HepG2 (cell line): ENCODE measurements around the gene SLC38A4. TPM values are rescaled to one million over a fixed set of nuclear protein-coding genes. Genes with fewer than 3 reads are reported as not detected.

Experiments used
- ATAC-seq: fragments of 200-7000 bp; cut with Tn5 transposase; 3 replicates; pipeline ENCODE4 v1.9.1; 2020; ENCODE audit warnings: mild to moderate bottlenecking, moderate library complexity
- BruUV-seq: library from RNA; stranded (reverse); fragments of 400-500 nt; replicated peaks from 2 replicates; lab custom pipeline; 2021; lab: Mats Ljungman, UMichigan
- CTCF ChIA-PET: fragments of 300-600 bp; formaldehyde crosslinking; extraction: SDS; loops from one replicate; lab custom pipeline; 2021; ENCODE audit warnings: low total read pairs, inconsistent platforms, low intra/inter-chr PET ratio; lab: Yijun Ruan, JAX
- POLR2A ChIA-PET: fragments of 350-600 bp; sonication (Branson Sonifier 250); formaldehyde crosslinking; loops from one replicate; lab custom pipeline; 2020; ENCODE audit warnings: antibody characterized with exemption, inconsistent platforms; lab: Yijun Ruan, JAX
- DNase-seq: peaks from one replicate; pipeline ENCODE4 v3.0.0-alpha.2; 2015; ENCODE audit warnings: low spot score
- FAIRE-seq: peaks from 3 replicates; lab custom pipeline; 2011; peaks lifted over from hg19 to GRCh38; lab: Jason Lieb, UNC
- H2AFZ ChIP-seq: one replicate; pipeline ENCODE4 v1.6.1; 2011; ENCODE audit warnings: low read length, inconsistent platforms
- H3K27ac ChIP-seq: fragments of 300-600 bp; 3 replicates; pipeline ENCODE4 v1.8.0; 2011; ENCODE audit warnings: mixed run types, mild to moderate bottlenecking, mixed read lengths, low read length, inconsistent platforms; ENCODE audit not compliant: insufficient read depth; ENCODE audit errors: extremely low read length
- H3K27me3 ChIP-seq, 2 experiments: fragments of 200-600 bp in 1 of 2; 2 replicates in 1 of 2; 3 replicates in 1 of 2; pipeline versions ENCODE4 v1.6.0 to v1.8.0; 2011; ENCODE audit warnings: low read length in 2 of 2, mild to moderate bottlenecking in 2 of 2, moderate library complexity in 2 of 2, inconsistent platforms in 1 of 2; ENCODE audit not compliant: insufficient read depth in 2 of 2, control insufficient read depth in 1 of 2
- H3K36me3 ChIP-seq, 2 experiments: fragments of 200-600 bp in 1 of 2; replicated peaks in 1 of 2; 2 replicates in 1 of 2; 3 replicates in 1 of 2; pipeline versions ENCODE4 v1.5.1 to v1.8.0; 2011; ENCODE audit warnings: low read length in 2 of 2, inconsistent platforms in 1 of 2; ENCODE audit not compliant: insufficient read depth in 2 of 2, control insufficient read depth in 1 of 2
- H3K4me1 ChIP-seq: 2 replicates; pipeline ENCODE4 v1.5.1; 2012; ENCODE audit warnings: low read length, inconsistent platforms; ENCODE audit not compliant: insufficient read depth
- H3K4me2 ChIP-seq: 2 replicates; pipeline ENCODE4 v1.6.0; 2011; ENCODE audit warnings: low read depth, low read length, inconsistent platforms
- H3K4me3 ChIP-seq, 3 experiments: fragments of 200-600 bp in 1 of 3; sonication (generic), shearing (Covaris generic) in 1 of 3; replicated peaks in 1 of 3; 2 replicates each; pipeline ENCODE4 v1.5.1; 2011 to 2016; ENCODE audit warnings: low read length in 3 of 3, inconsistent platforms in 2 of 3, low read depth in 2 of 3, mild to moderate bottlenecking in 2 of 3, control low read depth in 1 of 3, mixed read lengths in 1 of 3; ENCODE audit not compliant: insufficient read depth in 1 of 3
- H3K79me2 ChIP-seq: one replicate; pipeline ENCODE4 v1.6.1; 2011; ENCODE audit warnings: low read length, inconsistent platforms; ENCODE audit not compliant: insufficient read depth
- H3K9ac ChIP-seq: 2 replicates; pipeline ENCODE4 v1.6.0; 2011; ENCODE audit warnings: mild to moderate bottlenecking, low read depth, low read length, inconsistent platforms; ENCODE audit not compliant: insufficient read depth
- H3K9me3 ChIP-seq: 2 replicates; pipeline ENCODE4 v1.5.1; 2012; ENCODE audit warnings: mild to moderate bottlenecking, low read length
- H4K20me1 ChIP-seq: 2 replicates; pipeline ENCODE4 v1.6.0; 2011; ENCODE audit warnings: inconsistent platforms, mild to moderate bottlenecking, low read length, moderate library complexity; ENCODE audit not compliant: insufficient read depth
- CEBPG ChIP-seq: IDR thresholded peaks from 2 replicates; pipeline ENCODE4 v1.6.1; 2016
- EP300 ChIP-seq, 3 experiments: sonication (generic) in 1 of 3; formaldehyde crosslinking in 1 of 3; IDR thresholded peaks; 2 replicates each; pipeline versions ENCODE4 v1.5.1 to v1.6.1; 2011 to 2020; ENCODE audit warnings: low read depth in 2 of 3, low read length in 2 of 3, borderline replicate concordance in 1 of 3, improper control_type of control experiment in 1 of 3, mild to moderate bottlenecking in 1 of 3, missing genetic modification reagents in 1 of 3, moderate library complexity in 1 of 3
- GABPB1 ChIP-seq: IDR thresholded peaks from 2 replicates; pipeline ENCODE4 v1.6.1; 2016; ENCODE audit warnings: mild to moderate bottlenecking, missing genetic modification reagents, moderate library complexity, missing compliant biosample characterization
- GATAD2A ChIP-seq: IDR thresholded peaks from 2 replicates; pipeline ENCODE4 v1.6.1; 2016
- HDAC1 ChIP-seq: sonication (generic); formaldehyde crosslinking; IDR thresholded peaks from 2 replicates; pipeline ENCODE4 v1.5.1; 2020; ENCODE audit warnings: mild to moderate bottlenecking, missing genetic modification reagents
- HMG20A ChIP-seq: IDR thresholded peaks from 2 replicates; pipeline ENCODE4 v1.6.1; 2016; ENCODE audit warnings: borderline replicate concordance
- NR1H2 ChIP-seq: sonication (generic); formaldehyde crosslinking; IDR thresholded peaks from 2 replicates; pipeline ENCODE4 v1.8.1; 2022; ENCODE audit warnings: low read depth, missing genetic modification reagents, borderline replicate concordance
- RBAK ChIP-seq: sonication (generic); formaldehyde crosslinking; IDR thresholded peaks from 2 replicates; pipeline ENCODE4 v1.5.1; 2020; ENCODE audit warnings: mild to moderate bottlenecking, missing genetic modification reagents
- SYNCRIP ChIP-seq: fragments of 200-400 bp; formaldehyde crosslinking; IDR thresholded peaks from 2 replicates; pipeline ENCODE4 v1.6.1; 2018; ENCODE audit warnings: mild to moderate bottlenecking, low read depth, low read length; ENCODE audit not compliant: insufficient read depth
- XBP1 ChIP-seq: sonication (generic); formaldehyde crosslinking; IDR thresholded peaks from 2 replicates; pipeline ENCODE4 v1.5.0; 2020; ENCODE audit warnings: missing genetic modification reagents
- ZNF180 ChIP-seq: sonication (generic); formaldehyde crosslinking; IDR thresholded peaks from 2 replicates; pipeline ENCODE4 v1.4.0; 2020; ENCODE audit warnings: low read depth, missing genetic modification reagents, borderline replicate concordance
- ZNF558 ChIP-seq: sonication (generic); formaldehyde crosslinking; IDR thresholded peaks from 2 replicates; pipeline ENCODE4 v1.9.0; 2022; ENCODE audit warnings: mild to moderate bottlenecking, missing genetic modification reagents, borderline replicate concordance
- ZNF629 ChIP-seq: sonication (generic); formaldehyde crosslinking; conservative IDR thresholded peaks from 2 replicates; pipeline ENCODE4 v1.5.0; 2020; ENCODE audit warnings: missing genetic modification reagents
- ZNF660 ChIP-seq: sonication (generic); formaldehyde crosslinking; IDR thresholded peaks from 2 replicates; pipeline ENCODE4 v1.5.1; 2020; ENCODE audit warnings: mild to moderate bottlenecking, low read depth, missing genetic modification reagents, borderline replicate concordance
- WGBS: methylation state at CpG from one replicate; pipeline ENCODE4 v1.1.6; 2017; ENCODE audit warnings: low lambda C conversion rate; 5-methylcytosine and 5-hydroxymethylcytosine counted together
- in situ Hi-C: cut with HindIII; loops from 2 replicates; pipeline ENCODE4 v1.10.0; 2017; ENCODE audit warnings: low pct_unique_long_range_greater_than_20kb; ENCODE audit not compliant: extremely low pct_ligation_motif_present
- intact Hi-C: fragments of 100-400 bp; cut with micrococcal nuclease; formaldehyde crosslinking; loops from one replicate; pipeline ENCODE4 v1.10.0; 2022; ENCODE audit not compliant: unreplicated experiment
- polyA plus RNA-seq, 8 experiments: library from polyadenylated mRNA; depleted of rRNA in 3 of 8; stranded (reverse) in 7 of 8; unstranded in 1 of 8; fragments of >200 nt; fragmentation: Illumina TruSeq in 4 of 8; extraction: Trizol in 4 of 8; gene quantifications; 2 replicates each; pipeline versions ENCODE4 v1.2.1 to v1.2.3, GENCODE V29; 2011 to 2016; ENCODE audit warnings: low read depth in 4 of 8, missing spikeins in 1 of 8, mixed read lengths in 1 of 8; ENCODE audit not compliant: insufficient read depth in 1 of 8
- total RNA-seq, 5 experiments: library from RNA; depleted of rRNA; stranded (reverse); fragments of >200 nt; fragmentation: Illumina TruSeq; extraction: Trizol; gene quantifications; 2 replicates each; pipeline ENCODE4 v1.2.3, GENCODE V29; 2016; ENCODE audit warnings: low read depth in 1 of 5
- TF ChIP-seq, protein P1 (sequence below): sonication (generic); formaldehyde crosslinking; IDR thresholded peaks from 2 replicates; pipeline ENCODE4 v1.4.0; 2020; ENCODE audit warnings: missing genetic modification reagents, borderline replicate concordance
- TF ChIP-seq, protein P2 (sequence below): sonication (generic); formaldehyde crosslinking; IDR thresholded peaks from 2 replicates; pipeline ENCODE4 v1.8.1; 2023; ENCODE audit warnings: missing genetic modification reagents, mild to moderate bottlenecking, borderline replicate concordance
- TF ChIP-seq, protein P3 (sequence below): sonication (generic); formaldehyde crosslinking; conservative IDR thresholded peaks from 2 replicates; pipeline ENCODE4 v1.4.0; 2020; ENCODE audit warnings: missing genetic modification reagents
- TF ChIP-seq, protein P4 (sequence below): sonication (generic); formaldehyde crosslinking; IDR thresholded peaks from 2 replicates; pipeline ENCODE4 v1.4.0; 2020; ENCODE audit warnings: missing genetic modification reagents

Gene SLC38A4
- total and polyA plus RNA-seq, 2 of the 13 experiments (the other 11 are each of a cell fraction or from before 2014, with no cell fraction given) = 3.5 to 5.2 TPM

DNA sequence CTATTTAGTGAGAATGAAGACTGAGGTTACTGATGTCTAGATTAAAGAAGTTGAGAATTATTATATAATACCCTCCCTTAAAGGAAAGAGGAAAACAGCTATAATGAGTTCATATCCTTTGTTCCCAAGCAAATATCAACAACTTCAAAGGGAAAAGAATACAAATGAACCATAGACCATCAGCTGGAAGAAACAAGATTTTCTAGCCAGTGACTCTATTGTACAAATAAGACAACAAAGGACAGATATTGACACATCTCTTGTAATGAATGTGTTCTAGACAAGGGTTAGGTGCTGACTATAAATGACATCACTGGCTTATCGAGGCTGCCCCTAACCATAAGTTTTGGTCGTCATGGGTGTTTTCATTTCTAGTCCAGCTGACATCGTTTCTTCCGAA, 48.2 kb downstream of the SLC38A4 start (continued):
- TF ChIP-seq, protein P1, sequence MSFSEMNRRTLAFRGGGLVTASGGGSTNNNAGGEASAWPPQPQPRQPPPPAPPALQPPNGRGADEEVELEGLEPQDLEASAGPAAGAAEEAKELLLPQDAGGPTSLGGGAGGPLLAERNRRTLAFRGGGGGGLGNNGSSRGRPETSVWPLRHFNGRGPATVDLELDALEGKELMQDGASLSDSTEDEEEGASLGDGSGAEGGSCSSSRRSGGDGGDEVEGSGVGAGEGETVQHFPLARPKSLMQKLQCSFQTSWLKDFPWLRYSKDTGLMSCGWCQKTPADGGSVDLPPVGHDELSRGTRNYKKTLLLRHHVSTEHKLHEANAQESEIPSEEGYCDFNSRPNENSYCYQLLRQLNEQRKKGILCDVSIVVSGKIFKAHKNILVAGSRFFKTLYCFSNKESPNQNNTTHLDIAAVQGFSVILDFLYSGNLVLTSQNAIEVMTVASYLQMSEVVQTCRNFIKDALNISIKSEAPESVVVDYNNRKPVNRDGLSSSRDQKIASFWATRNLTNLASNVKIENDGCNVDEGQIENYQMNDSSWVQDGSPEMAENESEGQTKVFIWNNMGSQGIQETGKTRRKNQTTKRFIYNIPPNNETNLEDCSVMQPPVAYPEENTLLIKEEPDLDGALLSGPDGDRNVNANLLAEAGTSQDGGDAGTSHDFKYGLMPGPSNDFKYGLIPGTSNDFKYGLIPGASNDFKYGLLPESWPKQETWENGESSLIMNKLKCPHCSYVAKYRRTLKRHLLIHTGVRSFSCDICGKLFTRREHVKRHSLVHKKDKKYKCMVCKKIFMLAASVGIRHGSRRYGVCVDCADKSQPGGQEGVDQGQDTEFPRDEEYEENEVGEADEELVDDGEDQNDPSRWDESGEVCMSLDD = no peak
- TF ChIP-seq, all 625 proteins: peak for 11

DNA sequence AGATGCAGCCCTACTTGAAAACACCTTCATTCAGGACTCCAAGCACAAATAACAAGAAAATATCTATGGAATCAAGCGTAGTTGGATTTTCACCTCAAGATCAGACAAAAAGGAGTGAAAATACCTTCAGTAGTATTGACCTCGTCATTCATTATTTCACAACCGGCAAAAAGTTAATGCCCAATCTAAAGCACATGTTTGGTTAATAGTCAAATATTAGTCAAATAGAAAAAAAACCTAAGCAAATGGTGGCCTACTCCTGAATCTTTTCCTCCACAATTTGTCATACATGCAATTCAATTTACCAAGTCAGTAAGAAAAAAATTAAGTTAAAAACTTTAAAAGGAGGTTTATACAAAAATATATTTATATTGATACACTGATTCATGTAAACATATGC, 50.0 kb downstream of the SLC38A4 start:
- Histone ChIP-seq H3K79me2 (no peaks in the 10 kb centered on the region), H3K9ac (no peak overlapping the region), H2AFZ (no peak overlapping the region), H3K4me2 (no peak overlapping the region), H3K4me3 (no peak overlapping the region), H3K27ac (peak overlapping the region; percentile 31), H3K9me3 (no peaks in the 10 kb centered on the region), H3K4me1 (peaks cover 81% of the 10 kb centered on the region), H3K27me3 (no peaks in the 10 kb centered on the region), H3K36me3 (no peaks in the 10 kb centered on the region), H4K20me1 (no peaks in the 10 kb centered on the region)
- CTCF ChIA-PET = no interaction called here
- no TSS peak for BruUV-seq
- in situ Hi-C loops (loop anchor here (10.0 kb wide), 1 partner anchor 159 kb away; no protein-coding TSS in a partner anchor), intact Hi-C loops (loop anchor here (10.0 kb wide), 1 partner anchor 49 kb away; the partner anchor contains the start of gene SLC38A4)
- WGBS = 26% methylated on average over 3 of the region's 3 CpGs
- DNase-seq (peak; percentile 36), ATAC-seq (peak; percentile 41; the same call in 2 of the 3 replicates), FAIRE-seq (no peak)
- POLR2A ChIA-PET = no interaction called here
- TF ChIP-seq EP300 (IDR thresholded peaks at IDR 0.05; ENCODE audit: low read depth in 2 of 2, low read length in 2 of 2) (peak in 1 of 2 experiments; percentile 26; a peak in 1 of 4 replicates), EP300 (CRISPR knock-in tag; IDR thresholded peaks at IDR 0.05; ENCODE audit: borderline replicate concordance) (no peak), GABPB1 (CRISPR knock-in tag) (no peak), HMG20A (CRISPR knock-in tag) (no peak), ZNF660 (CRISPR knock-in tag) (no peak), NR1H2 (no peak), ZNF180 (CRISPR knock-in tag) (no peak), CEBPG (CRISPR knock-in tag) (0 out of 2 replicates have a peak, but pooled peaks have one; percentile 31), RBAK (CRISPR knock-in tag) (no peak), ZNF558 (CRISPR knock-in tag) (no peak), GATAD2A (CRISPR knock-in tag) (0 out of 2 replicates have a peak, but pooled peaks have one; percentile 8), ZNF629 (CRISPR knock-in tag) (no peak), XBP1 (CRISPR knock-in tag) (no peak), HDAC1 (CRISPR knock-in tag) (no peak), SYNCRIP (no peak)
- TF ChIP-seq, protein P2, sequence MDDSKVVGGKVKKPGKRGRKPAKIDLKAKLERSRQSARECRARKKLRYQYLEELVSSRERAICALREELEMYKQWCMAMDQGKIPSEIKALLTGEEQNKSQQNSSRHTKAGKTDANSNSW = no peak
- TF ChIP-seq, protein P3, sequence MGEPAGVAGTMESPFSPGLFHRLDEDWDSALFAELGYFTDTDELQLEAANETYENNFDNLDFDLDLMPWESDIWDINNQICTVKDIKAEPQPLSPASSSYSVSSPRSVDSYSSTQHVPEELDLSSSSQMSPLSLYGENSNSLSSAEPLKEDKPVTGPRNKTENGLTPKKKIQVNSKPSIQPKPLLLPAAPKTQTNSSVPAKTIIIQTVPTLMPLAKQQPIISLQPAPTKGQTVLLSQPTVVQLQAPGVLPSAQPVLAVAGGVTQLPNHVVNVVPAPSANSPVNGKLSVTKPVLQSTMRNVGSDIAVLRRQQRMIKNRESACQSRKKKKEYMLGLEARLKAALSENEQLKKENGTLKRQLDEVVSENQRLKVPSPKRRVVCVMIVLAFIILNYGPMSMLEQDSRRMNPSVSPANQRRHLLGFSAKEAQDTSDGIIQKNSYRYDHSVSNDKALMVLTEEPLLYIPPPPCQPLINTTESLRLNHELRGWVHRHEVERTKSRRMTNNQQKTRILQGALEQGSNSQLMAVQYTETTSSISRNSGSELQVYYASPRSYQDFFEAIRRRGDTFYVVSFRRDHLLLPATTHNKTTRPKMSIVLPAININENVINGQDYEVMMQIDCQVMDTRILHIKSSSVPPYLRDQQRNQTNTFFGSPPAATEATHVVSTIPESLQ (CRISPR knock-in tag) = no peak
- TF ChIP-seq, protein P4, sequence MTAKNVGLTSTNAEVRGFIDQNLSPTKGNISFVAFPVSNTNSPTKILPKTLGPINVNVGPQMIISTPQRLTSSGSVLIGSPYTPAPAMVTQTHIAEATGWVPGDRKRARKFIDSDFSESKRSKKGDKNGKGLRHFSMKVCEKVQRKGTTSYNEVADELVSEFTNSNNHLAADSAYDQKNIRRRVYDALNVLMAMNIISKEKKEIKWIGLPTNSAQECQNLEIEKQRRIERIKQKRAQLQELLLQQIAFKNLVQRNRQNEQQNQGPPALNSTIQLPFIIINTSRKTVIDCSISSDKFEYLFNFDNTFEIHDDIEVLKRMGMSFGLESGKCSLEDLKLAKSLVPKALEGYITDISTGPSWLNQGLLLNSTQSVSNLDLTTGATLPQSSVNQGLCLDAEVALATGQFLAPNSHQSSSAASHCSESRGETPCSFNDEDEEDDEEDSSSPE = no peak
